Frontal cortex (tissue), 4 donors: ENCODE measurements around the gene CTH. TPM values are rescaled to one million over a fixed set of nuclear protein-coding genes. Genes with fewer than 3 reads are reported as not detected.

Source experiments
- DNase-seq, 2 donors: peaks; one replicate each; pipeline ENCODE4 v3.0.0; 2012; ENCODE audit warnings: low spot score in 2 of 2
- FAIRE-seq: peaks from 2 replicates; lab custom pipeline; 2012; peaks lifted over from hg19 to GRCh38; lab: Jason Lieb, UNC
- small RNA-seq: library from RNA; depleted of rRNA; stranded (forward); fragments of <200 nt; gene quantifications from one replicate; pipeline ENCODE3, GENCODE V24; 2014
- total RNA-seq: library from RNA; depleted of rRNA; stranded (reverse); fragments of >200 nt; gene quantifications from one replicate; pipeline ENCODE4 v1.2.3, GENCODE V29; 2014
- donor health status: control.
- donor health status: control.
- donor health status: control.

Gene CTH
- total RNA-seq, 1 donor from 2014 or later = 4.9 TPM

GRCh38 chr1:70487910-70488665 lies 77.0 kb downstream of the CTH start:
- no peak for FAIRE-seq
- peak; percentile 4 to 16 for DNase-seq

Small RNAs within 50 kb of the gene (small RNA-seq; reads per million reads assigned to genes)
- not detected for gene RF00017

Other genes with a start within 250 kb of the CTH start
- 99.9 TPM for gene LRRC40, start 205.7 kb upstream of the CTH start, total RNA-seq
- 124 TPM for gene SRSF11, start 189.9 kb upstream of the CTH start, total RNA-seq
- gene ANKRD13C, start 56.5 kb upstream of the CTH start, total RNA-seq = 122 TPM